MM.1S (cell line): ENCODE data around the gene SUOX.

Experiments used
- EZH2 ChIP-seq: fragments of 300-600 bp; sonication (generic); optimal IDR thresholded peaks from 2 replicates; pipeline ENCODE3; 2017; ENCODE audit warnings: low read depth, mild to moderate bottlenecking, antibody characterized with exemption, low read length, mixed read lengths
- EZH2phosphoT487 ChIP-seq: fragments of 300-600 bp; sonication (generic); IDR thresholded peaks from 2 replicates; pipeline ENCODE4 v1.6.1; 2018; ENCODE audit warnings: antibody characterized with exemption, low read length
- TF ChIP-seq, protein P1 (sequence below): fragments of 300-600 bp; sonication (generic); IDR thresholded peaks from 2 replicates; pipeline ENCODE4 v1.5.1; 2016; ENCODE audit warnings: antibody characterized with exemption, low read length, mixed read lengths

DNA sequence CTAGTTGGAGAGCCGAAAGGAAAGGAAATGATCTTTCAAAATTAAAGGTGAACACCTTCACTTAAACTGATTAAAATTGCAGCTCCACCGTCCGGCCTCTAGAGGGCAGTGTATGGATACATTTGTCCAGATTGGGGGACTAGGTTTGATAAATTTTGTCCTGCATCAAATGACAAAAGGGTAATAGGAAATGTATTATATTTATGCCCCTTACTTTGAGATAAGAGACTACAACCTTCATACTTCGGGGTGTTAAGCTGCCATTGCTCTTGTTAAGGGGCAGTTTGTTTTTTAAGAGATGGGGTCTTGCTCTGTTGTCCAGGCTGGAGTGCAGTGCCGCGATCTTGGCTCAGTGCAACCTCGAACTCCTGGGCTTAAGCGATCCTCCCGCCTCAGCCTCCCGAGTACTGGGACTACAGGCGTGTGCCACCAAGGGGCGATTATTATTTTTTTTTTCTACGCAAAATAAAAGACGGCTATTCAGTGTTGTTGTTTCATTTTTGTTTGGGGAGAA, 818 bp upstream of the SUOX start:
- TF ChIP-seq, protein P1, sequence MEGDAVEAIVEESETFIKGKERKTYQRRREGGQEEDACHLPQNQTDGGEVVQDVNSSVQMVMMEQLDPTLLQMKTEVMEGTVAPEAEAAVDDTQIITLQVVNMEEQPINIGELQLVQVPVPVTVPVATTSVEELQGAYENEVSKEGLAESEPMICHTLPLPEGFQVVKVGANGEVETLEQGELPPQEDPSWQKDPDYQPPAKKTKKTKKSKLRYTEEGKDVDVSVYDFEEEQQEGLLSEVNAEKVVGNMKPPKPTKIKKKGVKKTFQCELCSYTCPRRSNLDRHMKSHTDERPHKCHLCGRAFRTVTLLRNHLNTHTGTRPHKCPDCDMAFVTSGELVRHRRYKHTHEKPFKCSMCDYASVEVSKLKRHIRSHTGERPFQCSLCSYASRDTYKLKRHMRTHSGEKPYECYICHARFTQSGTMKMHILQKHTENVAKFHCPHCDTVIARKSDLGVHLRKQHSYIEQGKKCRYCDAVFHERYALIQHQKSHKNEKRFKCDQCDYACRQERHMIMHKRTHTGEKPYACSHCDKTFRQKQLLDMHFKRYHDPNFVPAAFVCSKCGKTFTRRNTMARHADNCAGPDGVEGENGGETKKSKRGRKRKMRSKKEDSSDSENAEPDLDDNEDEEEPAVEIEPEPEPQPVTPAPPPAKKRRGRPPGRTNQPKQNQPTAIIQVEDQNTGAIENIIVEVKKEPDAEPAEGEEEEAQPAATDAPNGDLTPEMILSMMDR, result peak; percentile 91
- TF ChIP-seq EZH2 (no peak), EZH2phosphoT487 (no peak)
